Brain microvascular endothelial cell (primary cell): ENCODE data around the gene ROS1.

Experiments
- DNase-seq: peaks from one replicate; pipeline ENCODE4 v3.0.0-alpha.2; 2020
- H3K27ac ChIP-seq: fragments of 250-450 bp; sonication (Bioruptor Pico); 2 replicates; pipeline ENCODE4 v1.5.1; 2020; ENCODE audit warnings: mild to moderate bottlenecking, moderate library complexity
- H3K27me3 ChIP-seq: fragments of 250-450 bp; sonication (Bioruptor Pico); replicated peaks from 2 replicates; pipeline ENCODE4 v1.5.1; 2020; ENCODE audit warnings: mild to moderate bottlenecking
- H3K36me3 ChIP-seq: fragments of 250-450 bp; sonication (Bioruptor Pico); replicated peaks from 2 replicates; pipeline ENCODE4 v1.5.1; 2020; ENCODE audit warnings: mild to moderate bottlenecking
- H3K4me3 ChIP-seq: 2 replicates; pipeline ENCODE4 v1.5.1; 2011; ENCODE audit warnings: low read depth, mild to moderate bottlenecking, control low read depth, low read length, moderate library complexity
- CTCF ChIP-seq: IDR thresholded peaks from 2 replicates; pipeline ENCODE4 v1.5.1; 2011; ENCODE audit warnings: low read depth, mild to moderate bottlenecking, moderate library complexity, low read length, control low read depth, inconsistent platforms; ENCODE audit errors: missing control alignments
- in situ Hi-C: cut with HindIII; loops from 2 replicates; pipeline ENCODE4 v1.10.0; 2017; ENCODE audit warnings: low sequenced_read_pairs, low pct_ligation_motif_present

The ROS1 gene

GRCh38 chr6:117456998-117457397, 31.3 kb upstream of the ROS1 start:
- in situ Hi-C loops, result loop anchor here (25.0 kb wide), 1 partner anchor 105 kb away; no protein-coding TSS in a partner anchor
- no peaks in the 10 kb centered on the region for H3K36me3 ChIP-seq
- H3K27ac ChIP-seq, result no peak overlapping the region
- no peak overlapping the region for H3K4me3 ChIP-seq
- no peak for DNase-seq
- TF ChIP-seq CTCF, result no peak
- H3K27me3 ChIP-seq, result no peaks in the 10 kb centered on the region

- in situ Hi-C loops, result loop anchor here (25.0 kb wide), 1 partner anchor 106 kb away; no protein-coding TSS in a partner anchor
- no peak for TF ChIP-seq CTCF
- Histone ChIP-seq H3K4me3 (no peak overlapping the region), H3K36me3 (no peaks in the 10 kb centered on the region), H3K27ac (no peak overlapping the region), H3K27me3 (no peaks in the 10 kb centered on the region)
- DNase-seq, result no peak
These were observed 30.5 kb upstream of the ROS1 start for GRCh38 chr6:117456250-117456649.

GRCh38 chr6:117451671-117452070, 25.9 kb upstream of the ROS1 start:
- no peak overlapping the region for H3K27ac ChIP-seq
- DNase-seq, result no peak
- H3K36me3 ChIP-seq, result no peaks in the 10 kb centered on the region
- in situ Hi-C loops, result loop anchor here (25.0 kb wide), 1 partner anchor 111 kb away; no protein-coding TSS in a partner anchor
- H3K4me3 ChIP-seq, result no peak overlapping the region
- TF ChIP-seq CTCF, result no peak
- H3K27me3 ChIP-seq, result no peaks in the 10 kb centered on the region

- in situ Hi-C loops, result loop anchor here (25.0 kb wide), 1 partner anchor 113 kb away; no protein-coding TSS in a partner anchor
- Histone ChIP-seq H3K27me3 (no peaks in the 10 kb centered on the region), H3K36me3 (no peaks in the 10 kb centered on the region), H3K4me3 (no peak overlapping the region), H3K27ac (peak overlapping the region; percentile 96)
- TF ChIP-seq CTCF, result peak; percentile 62
- peak; percentile 76 for DNase-seq
These were observed 24.1 kb upstream of the ROS1 start for GRCh38 chr6:117449549-117450439.

GRCh38 chr6:117448732-117449485, 23.2 kb upstream of the ROS1 start:
- in situ Hi-C loops, result no loop called here
- DNase-seq, result peak; percentile 89
- no peak for TF ChIP-seq CTCF
- Histone ChIP-seq H3K4me3 (no peak overlapping the region), H3K27me3 (no peaks in the 10 kb centered on the region), H3K27ac (peak overlapping the region; percentile 96), H3K36me3 (no peaks in the 10 kb centered on the region)
